ENCODE measurements around the gene HGFAC. TPM values are rescaled to one million over a fixed set of nuclear protein-coding genes. Genes with fewer than 3 reads are reported as not detected.

HGFAC gene
- total RNA-seq, 1 donor from 2014 or later = 1.2 TPM

- intact Hi-C loops (cut with DNase I) = loop anchor here (5.0 kb wide), 1 partner anchor 96 kb away; no protein-coding TSS in a partner anchor
- no peak for DNase-seq
- Histone ChIP-seq H3K27ac (no peak overlapping the region), H3K27me3 (no peaks in the 10 kb centered on the region), H3K4me3 (no peak overlapping the region), H3K36me3 (no peaks in the 10 kb centered on the region), H3K4me1 (peaks cover 6% of the 10 kb centered on the region), H3K9me3 (no peaks in the 10 kb centered on the region)
- peak; percentile 68 for ATAC-seq
- peak; percentile 99 for TF ChIP-seq CTCF (IDR thresholded peaks at IDR 0.05)
Measured at GRCh38 chr4:3442959-3443749, 1.4 kb downstream of the HGFAC start.

- no peaks in the 10 kb centered on the region for H3K36me3 ChIP-seq
- H3K9me3 ChIP-seq = no peaks in the 10 kb centered on the region
- H3K27ac ChIP-seq = no peak overlapping the region
- H3K4me1 ChIP-seq = peaks cover 6% of the 10 kb centered on the region
- intact Hi-C loops (cut with DNase I) = loop anchor here (5.0 kb wide), 1 partner anchor 97 kb away; no protein-coding TSS in a partner anchor
- H3K4me3 ChIP-seq = no peak overlapping the region
- DNase-seq (no peak), ATAC-seq (no peak)
- TF ChIP-seq CTCF (IDR thresholded peaks at IDR 0.05) = no peak
- H3K27me3 ChIP-seq = no peaks in the 10 kb centered on the region
Measured at GRCh38 chr4:3443750-3444309, 2.1 kb downstream of the HGFAC start.

GRCh38 chr4:3444351-3445110 lies 2.8 kb downstream of the HGFAC start:
- Histone ChIP-seq H3K9me3 (no peaks in the 10 kb centered on the region), H3K4me3 (no peak overlapping the region), H3K27me3 (no peaks in the 10 kb centered on the region), H3K4me1 (peaks cover 6% of the 10 kb centered on the region), H3K36me3 (no peaks in the 10 kb centered on the region), H3K27ac (no peak overlapping the region)
- DNase-seq = no peak
- ATAC-seq = no peak
- intact Hi-C loops (cut with DNase I) = loop anchor here (5.0 kb wide), 1 partner anchor 97 kb away; no protein-coding TSS in a partner anchor
- no peak for TF ChIP-seq CTCF (IDR thresholded peaks at IDR 0.05)

- Histone ChIP-seq H3K27me3 (no peaks in the 10 kb centered on the region), H3K27ac (no peak overlapping the region), H3K4me3 (no peak overlapping the region), H3K9me3 (no peaks in the 10 kb centered on the region), H3K4me1 (peaks cover 6% of the 10 kb centered on the region), H3K36me3 (no peaks in the 10 kb centered on the region)
- no peak for TF ChIP-seq CTCF (IDR thresholded peaks at IDR 0.05)
- ATAC-seq (peak; percentile 5), DNase-seq (no peak)
- intact Hi-C loops (cut with DNase I) = no loop called here
Measured at GRCh38 chr4:3445111-3445820, 3.5 kb downstream of the HGFAC start.

- Histone ChIP-seq H3K36me3 (no peaks in the 10 kb centered on the region), H3K4me3 (no peak overlapping the region), H3K4me1 (peaks cover 6% of the 10 kb centered on the region), H3K9me3 (no peaks in the 10 kb centered on the region), H3K27ac (no peak overlapping the region), H3K27me3 (no peaks in the 10 kb centered on the region)
- intact Hi-C loops (cut with DNase I) = no loop called here
- no peak for DNase-seq
- no peak for TF ChIP-seq CTCF (IDR thresholded peaks at IDR 0.05)
- ATAC-seq = no peak
Measured at GRCh38 chr4:3445829-3446545, 4.2 kb downstream of the HGFAC start.
